GM11168 (cell line): ENCODE results near the gene SPINK14.

Experiments used
- in situ Hi-C: fragments of 300-500 bp; cut with MboI; formaldehyde crosslinking; loops from one replicate; pipeline ENCODE4 v1.12.0; 2022; ENCODE audit warnings: low sequenced_read_pairs; ENCODE audit not compliant: unreplicated experiment

The SPINK14 gene

GRCh38 chr5:148191010-148191409 lies 22.7 kb downstream of the SPINK14 start:
- in situ Hi-C loops = loop anchor here (25.0 kb wide), 1 partner anchor 546 kb away; no protein-coding TSS in a partner anchor

- in situ Hi-C loops = loop anchor here (25.0 kb wide), 1 partner anchor 544 kb away; no protein-coding TSS in a partner anchor
These were observed 24.9 kb downstream of the SPINK14 start for GRCh38 chr5:148193202-148193601.

GRCh38 chr5:148201151-148201550 lies 32.8 kb downstream of the SPINK14 start:
- in situ Hi-C loops = no loop called here

- in situ Hi-C loops = no loop called here
These were observed 34.3 kb downstream of the SPINK14 start, which contains the start of gene SPINK6 for GRCh38 chr5:148202531-148203203. Gene SPINK6 (plus strand): TSS chr5:148203042. CDS start chr5:148203097, 55 bp downstream.

GRCh38 chr5:148205044-148205806 lies 36.9 kb downstream of the SPINK14 start:
- in situ Hi-C loops = no loop called here

GRCh38 chr5:148205865-148206264 lies 37.5 kb downstream of the SPINK14 start:
- in situ Hi-C loops = no loop called here

- in situ Hi-C loops = no loop called here
These were observed 38.3 kb downstream of the SPINK14 start for GRCh38 chr5:148206620-148207019.

GRCh38 chr5:148208226-148208625 lies 39.9 kb downstream of the SPINK14 start:
- in situ Hi-C loops = no loop called here

- in situ Hi-C loops = no loop called here
These were observed 40.9 kb downstream of the SPINK14 start for GRCh38 chr5:148209151-148209770.

- in situ Hi-C loops = no loop called here
These were observed 46.4 kb downstream of the SPINK14 start for GRCh38 chr5:148214665-148215185.

GRCh38 chr5:148221508-148221907 lies 53.2 kb downstream of the SPINK14 start:
- in situ Hi-C loops = no loop called here

GRCh38 chr5:148224117-148224742 lies 55.9 kb downstream of the SPINK14 start:
- in situ Hi-C loops = no loop called here
